CD14-positive monocyte (primary cell): ENCODE results near the gene PMEPA1. TPM values are rescaled to one million over a fixed set of nuclear protein-coding genes. Genes with fewer than 3 reads are reported as not detected.
A peak's percentile ranks its signal among the peaks of the same experiment; 100 is the strongest.

Experiments used
- DNase-seq, 3 donors: peaks; one replicate each; pipeline ENCODE4 v3.0.0-alpha.2; 2011 to 2022
- H2AFZ ChIP-seq: 2 replicates; pipeline ENCODE4 v1.6.0; 2012; ENCODE audit warnings: mild to moderate bottlenecking, low read depth, low read length, inconsistent platforms; ENCODE audit not compliant: insufficient read depth, poor library complexity, severe bottlenecking
- H3K27ac ChIP-seq, 2 donors: 1 replicate in 1 of 2; 2 replicates in 1 of 2; pipeline ENCODE4 v1.5.1; 2012 to 2013; ENCODE audit warnings: low read length in 2 of 2, control low read depth in 1 of 2, inconsistent platforms in 1 of 2, low read depth in 1 of 2, mild to moderate bottlenecking in 1 of 2
- H3K27me3 ChIP-seq, 2 donors: one replicate each; pipeline versions ENCODE4 v1.6.0 to v1.6.1; 2011 to 2013; ENCODE audit warnings: low read length in 2 of 2; ENCODE audit not compliant: control insufficient read depth in 2 of 2, insufficient read depth in 2 of 2
- H3K36me3 ChIP-seq, 2 donors: replicated peaks in 1 of 2; 1 replicate in 1 of 2; 2 replicates in 1 of 2; pipeline versions ENCODE4 v1.5.1 to v1.6.1; 2012 to 2013; ENCODE audit warnings: low read length in 2 of 2, control low read depth in 1 of 2, inconsistent platforms in 1 of 2, mild to moderate bottlenecking in 1 of 2; ENCODE audit not compliant: insufficient read depth in 2 of 2, control insufficient read depth in 1 of 2
- H3K4me1 ChIP-seq, 2 donors: 1 replicate in 1 of 2; 2 replicates in 1 of 2; pipeline versions ENCODE4 v1.5.1 to v1.6.1; 2012 to 2013; ENCODE audit warnings: low read length in 2 of 2, control low read depth in 1 of 2, inconsistent platforms in 1 of 2, mild to moderate bottlenecking in 1 of 2, moderate library complexity in 1 of 2; ENCODE audit not compliant: insufficient read depth in 2 of 2, control insufficient read depth in 1 of 2
- H3K4me2 ChIP-seq: replicated peaks from 2 replicates; pipeline ENCODE3; 2012; ENCODE audit warnings: low read length, moderate library complexity, mild to moderate bottlenecking; ENCODE audit not compliant: poor library complexity, severe bottlenecking; ENCODE audit errors: extremely low read depth
- H3K4me3 ChIP-seq, 3 experiments: fragments of 200-600 bp in 1 of 3; sonication (generic) in 1 of 3; replicated peaks in 1 of 3; 1 replicate in 2 of 3; 2 replicates in 1 of 3; pipeline ENCODE4 v1.5.1; 2011 to 2013; ENCODE audit warnings: low read length in 3 of 3, mild to moderate bottlenecking in 3 of 3, control low read depth in 2 of 3, low read depth in 2 of 3, inconsistent platforms in 1 of 3, moderate library complexity in 1 of 3
- H3K79me2 ChIP-seq: 2 replicates; pipeline ENCODE4 v1.6.0; 2012; ENCODE audit warnings: mild to moderate bottlenecking, control low read depth, inconsistent platforms, low read length, moderate library complexity; ENCODE audit not compliant: insufficient read depth
- H3K9ac ChIP-seq: 2 replicates; pipeline ENCODE4 v1.6.0; 2017; ENCODE audit warnings: low read length, mild to moderate bottlenecking; ENCODE audit not compliant: insufficient read depth, poor library complexity, severe bottlenecking
- H3K9me3 ChIP-seq, 2 donors: replicated peaks in 1 of 2; 1 replicate in 1 of 2; 2 replicates in 1 of 2; pipeline versions ENCODE4 v1.5.1 to v1.6.1; 2012 to 2013; ENCODE audit warnings: low read length in 2 of 2, control low read depth in 1 of 2; ENCODE audit not compliant: control insufficient read depth in 1 of 2, insufficient read depth in 1 of 2
- H4K20me1 ChIP-seq: 2 replicates; pipeline ENCODE4 v1.6.0; 2012; ENCODE audit warnings: mild to moderate bottlenecking, low read length, control low read depth, moderate library complexity; ENCODE audit not compliant: insufficient read depth
- H3K27ac Mint-ChIP-seq, 7 donors: one replicate each; pipeline ENCODE4 v1.8.0; 2020; ENCODE audit warnings: mild to moderate bottlenecking in 7 of 7, mixed read lengths in 7 of 7, moderate library complexity in 6 of 7, inconsistent platforms in 2 of 7
- H3K27me3 Mint-ChIP-seq, 3 donors: one replicate each; pipeline ENCODE4 v1.8.0; 2021 to 2022; ENCODE audit warnings: low read depth in 3 of 3, mild to moderate bottlenecking in 3 of 3, mixed read lengths in 3 of 3, moderate library complexity in 3 of 3, inconsistent platforms in 1 of 3
- H3K36me3 Mint-ChIP-seq, 2 donors: one replicate each; pipeline ENCODE4 v1.8.0; 2020; ENCODE audit warnings: mixed read lengths in 2 of 2, inconsistent platforms in 1 of 2, mild to moderate bottlenecking in 1 of 2
- H3K4me1 Mint-ChIP-seq: one replicate; pipeline ENCODE4 v1.8.0; 2020; ENCODE audit warnings: mild to moderate bottlenecking, mixed read lengths
- H3K4me3 Mint-ChIP-seq, 2 donors: one replicate each; pipeline ENCODE4 v1.8.0; 2020; ENCODE audit warnings: mild to moderate bottlenecking in 2 of 2, mixed read lengths in 2 of 2, moderate library complexity in 1 of 2
- H3K9me3 Mint-ChIP-seq, 7 donors: one replicate each; pipeline ENCODE4 v1.8.0; 2020 to 2022; ENCODE audit warnings: mixed read lengths in 7 of 7, mild to moderate bottlenecking in 6 of 7, moderate library complexity in 6 of 7, inconsistent platforms in 2 of 7
- CTCF ChIP-seq: fragments of 200-600 bp; IDR thresholded peaks from one replicate; pipeline ENCODE4 v1.8.0; 2022; ENCODE audit warnings: antibody characterized with exemption, mild to moderate bottlenecking
- WGBS: methylation state at CpG from one replicate; pipeline ENCODE4 v1.1.5; 2013; ENCODE audit warnings: missing lambda C conversion rate; ENCODE audit not compliant: insufficient coverage; 5-methylcytosine and 5-hydroxymethylcytosine counted together
- intact Hi-C, 2 donors: fragments of 100-400 bp; cut with micrococcal nuclease; formaldehyde crosslinking; loops; one replicate each; pipeline versions ENCODE4 v1.15.0 to v1.15.1; 2023
- polyA plus RNA-seq, 3 donors: library from polyadenylated mRNA; depleted of rRNA in 1 of 3; unstranded in 2 of 3; stranded (reverse) in 1 of 3; fragments of 300-500 nt in 2 of 3; fragments of >200 nt in 1 of 3; fragmentation: Illumina TruSeq in 2 of 3; gene quantifications; 1 replicate in 2 of 3; 2 replicates in 1 of 3; pipeline ENCODE4 v1.2.3, GENCODE V29; 2012 to 2021

Gene PMEPA1
- polyA plus RNA-seq, 3 donors = 0.12 to 0.73 (median 0.59) TPM

- peaks cover 3% of the 10 kb centered on the region for H3K4me1 Mint-ChIP-seq
- no peak for TF ChIP-seq CTCF
- 92% methylated on average over 13 of the region's 23 CpGs for WGBS
- no peak overlapping the region for H3K9ac ChIP-seq
- no peak overlapping the region for H3K4me2 ChIP-seq
- no peak overlapping the region for H3K4me3 ChIP-seq
- peaks cover 0 to 2% of the 10 kb centered on the region in 2 donors for H3K27me3 ChIP-seq
- H3K79me2 ChIP-seq = no peaks in the 10 kb centered on the region
- peaks cover 0 to 8% of the 10 kb centered on the region in 2 donors for H3K9me3 ChIP-seq
- H3K36me3 ChIP-seq = no peaks in the 10 kb centered on the region
- no peak for DNase-seq
- peaks cover 5 to 20% (median 14%) of the 10 kb centered on the region in 3 donors for H3K27me3 Mint-ChIP-seq
- H3K4me3 Mint-ChIP-seq = peak overlapping the region in 1 of 2 donors; percentile 21
- H4K20me1 ChIP-seq = no peaks in the 10 kb centered on the region
- no peak overlapping the region for H3K27ac ChIP-seq
- intact Hi-C loops = no loop called here
- H3K27ac Mint-ChIP-seq = peak overlapping the region in 1 of 7 donors; percentile 41
- no peaks in the 10 kb centered on the region for H3K36me3 Mint-ChIP-seq
- no peak overlapping the region for H2AFZ ChIP-seq
- no peaks in the 10 kb centered on the region for H3K4me1 ChIP-seq
- peaks cover 0 to 12% (median 10%) of the 10 kb centered on the region in 7 donors for H3K9me3 Mint-ChIP-seq
Measured at GRCh38 chr20:57647933-57648785, 61.7 kb downstream of the PMEPA1 start.

- Histone ChIP-seq H3K4me2 (no peak overlapping the region), H3K36me3 (no peaks in the 10 kb centered on the region), H3K9ac (no peak overlapping the region), H4K20me1 (no peaks in the 10 kb centered on the region), H3K27me3 (peaks cover 0 to 2% of the 10 kb centered on the region in 2 donors), H3K4me1 (no peaks in the 10 kb centered on the region), H3K4me3 (no peak overlapping the region), H3K27ac (no peak overlapping the region), H3K79me2 (no peaks in the 10 kb centered on the region), H2AFZ (no peak overlapping the region), H3K9me3 (peaks cover 0 to 8% of the 10 kb centered on the region in 2 donors)
- H3K27ac Mint-ChIP-seq = no peak overlapping the region
- 92% methylated on average over 7 of the region's 12 CpGs for WGBS
- H3K36me3 Mint-ChIP-seq = no peaks in the 10 kb centered on the region
- peaks cover 5 to 20% (median 15%) of the 10 kb centered on the region in 3 donors for H3K27me3 Mint-ChIP-seq
- peaks cover 3% of the 10 kb centered on the region for H3K4me1 Mint-ChIP-seq
- no peak for TF ChIP-seq CTCF
- no peak overlapping the region for H3K4me3 Mint-ChIP-seq
- intact Hi-C loops = no loop called here
- no peak for DNase-seq
- peaks cover 0 to 12% (median 10%) of the 10 kb centered on the region in 7 donors for H3K9me3 Mint-ChIP-seq
Measured at GRCh38 chr20:57647006-57647932, 62.5 kb downstream of the PMEPA1 start.
